GM21825 (cell line): Measurements from ENCODE around the gene TVP23C.
"Not testable (repeated sequence)": the region's sequence is repeated elsewhere in the genome, so short reads cannot be mapped to it uniquely, and the experiment has no call there.

ENCODE experiments used
- ATAC-seq: cut with Tn5 transposase; IDR thresholded peaks from one replicate; pipeline ENCODE4 v1.9.1; 2021; ENCODE audit warnings: mild to moderate bottlenecking, moderate library complexity; ENCODE audit not compliant: unreplicated experiment

Gene TVP23C

GRCh38 chr17:15533122-15533521 is 30.2 kb downstream of the TVP23C start:
- not testable (repeated sequence) for ATAC-seq

- ATAC-seq, result not testable (repeated sequence)
These were observed 36.7 kb downstream of the TVP23C start for GRCh38 chr17:15526292-15527218.

GRCh38 chr17:15524990-15525985 is 38.0 kb downstream of the TVP23C start:
- ATAC-seq, result not testable (repeated sequence)

GRCh38 chr17:15516150-15516549 is 47.1 kb downstream of the TVP23C start:
- no peak for ATAC-seq

- no peak for ATAC-seq
These were observed 48.8 kb downstream of the TVP23C start for GRCh38 chr17:15514469-15514868.

GRCh38 chr17:15513856-15514459 is 49.3 kb downstream of the TVP23C start:
- no peak for ATAC-seq

- no peak for ATAC-seq
These were observed 50.1 kb downstream of the TVP23C start for GRCh38 chr17:15513058-15513791.

- no peak for ATAC-seq
These were observed 51.1 kb downstream of the TVP23C start for GRCh38 chr17:15512071-15512709.

- ATAC-seq, result no peak
These were observed 52.1 kb downstream of the TVP23C start for GRCh38 chr17:15511142-15511541.

- ATAC-seq, result no peak
These were observed 52.9 kb downstream of the TVP23C start for GRCh38 chr17:15510361-15510760.

GRCh38 chr17:15509095-15509494 is 54.2 kb downstream of the TVP23C start:
- no peak for ATAC-seq

- no peak for ATAC-seq
These were observed 54.8 kb downstream of the TVP23C start for GRCh38 chr17:15508466-15508865.

GRCh38 chr17:15507896-15508295 is 55.4 kb downstream of the TVP23C start:
- no peak for ATAC-seq

- ATAC-seq, result no peak
These were observed 56.3 kb downstream of the TVP23C start for GRCh38 chr17:15507001-15507400.

- not testable (repeated sequence) for ATAC-seq
These were observed 57.6 kb downstream of the TVP23C start for GRCh38 chr17:15505708-15506107.

- no peak for ATAC-seq
These were observed 59.6 kb downstream of the TVP23C start for GRCh38 chr17:15503731-15504130.

GRCh38 chr17:15502369-15503112 is 60.7 kb downstream of the TVP23C start:
- ATAC-seq, result peak; percentile 95

- no peak for ATAC-seq
These were observed 61.5 kb downstream of the TVP23C start for GRCh38 chr17:15501793-15502192.

GRCh38 chr17:15501282-15501681 is 62.0 kb downstream of the TVP23C start:
- ATAC-seq, result no peak
